Neutrophil (primary cell): ENCODE results near the gene FBN3.

ENCODE experiments used
- H3K27ac ChIP-seq: fragments of 200-600 bp; sonication (generic); 2 replicates; pipeline ENCODE4 v1.5.1; 2016; ENCODE audit warnings: mild to moderate bottlenecking, moderate library complexity
- H3K27me3 ChIP-seq: fragments of 200-600 bp; sonication (generic); 2 replicates; pipeline ENCODE4 v1.6.0; 2016; ENCODE audit warnings: mild to moderate bottlenecking
- H3K36me3 ChIP-seq: fragments of 200-600 bp; sonication (generic); 2 replicates; pipeline ENCODE4 v1.5.1; 2017
- H3K4me1 ChIP-seq, 2 experiments: fragments of 200-600 bp in 1 of 2; sonication (generic) in 1 of 2; 1 replicate in 1 of 2; 2 replicates in 1 of 2; pipeline versions ENCODE4 v1.5.1 to v1.6.1; 2013 to 2016; ENCODE audit warnings: low read depth in 1 of 2, low read length in 1 of 2, mild to moderate bottlenecking in 1 of 2, moderate library complexity in 1 of 2; ENCODE audit not compliant: control insufficient read depth in 1 of 2, insufficient read depth in 1 of 2
- H3K4me3 ChIP-seq, 2 experiments: fragments of 200-600 bp in 1 of 2; sonication (generic) in 1 of 2; 1 replicate in 1 of 2; 2 replicates in 1 of 2; pipeline ENCODE4 v1.5.1; 2013 to 2016; ENCODE audit warnings: low read depth in 1 of 2, low read length in 1 of 2, mild to moderate bottlenecking in 1 of 2, moderate library complexity in 1 of 2
- H3K9me3 ChIP-seq: fragments of 200-600 bp; sonication (generic); 2 replicates; pipeline ENCODE4 v1.5.1; 2016
- TF ChIP-seq, protein P1 (sequence below): fragments of 200-600 bp; sonication (generic); IDR thresholded peaks from 2 replicates; pipeline ENCODE4 v1.5.1; 2016; ENCODE audit warnings: antibody characterized with exemption

Gene FBN3

GRCh38 chr19:8129061-8129618 is 20.3 kb downstream of the FBN3 start:
- Histone ChIP-seq H3K4me3 (no peak overlapping the region), H3K27ac (no peak overlapping the region), H3K9me3 (no peaks in the 10 kb centered on the region), H3K36me3 (no peaks in the 10 kb centered on the region), H3K4me1 (no peaks in the 10 kb centered on the region), H3K27me3 (no peaks in the 10 kb centered on the region)
- TF ChIP-seq, protein P1, sequence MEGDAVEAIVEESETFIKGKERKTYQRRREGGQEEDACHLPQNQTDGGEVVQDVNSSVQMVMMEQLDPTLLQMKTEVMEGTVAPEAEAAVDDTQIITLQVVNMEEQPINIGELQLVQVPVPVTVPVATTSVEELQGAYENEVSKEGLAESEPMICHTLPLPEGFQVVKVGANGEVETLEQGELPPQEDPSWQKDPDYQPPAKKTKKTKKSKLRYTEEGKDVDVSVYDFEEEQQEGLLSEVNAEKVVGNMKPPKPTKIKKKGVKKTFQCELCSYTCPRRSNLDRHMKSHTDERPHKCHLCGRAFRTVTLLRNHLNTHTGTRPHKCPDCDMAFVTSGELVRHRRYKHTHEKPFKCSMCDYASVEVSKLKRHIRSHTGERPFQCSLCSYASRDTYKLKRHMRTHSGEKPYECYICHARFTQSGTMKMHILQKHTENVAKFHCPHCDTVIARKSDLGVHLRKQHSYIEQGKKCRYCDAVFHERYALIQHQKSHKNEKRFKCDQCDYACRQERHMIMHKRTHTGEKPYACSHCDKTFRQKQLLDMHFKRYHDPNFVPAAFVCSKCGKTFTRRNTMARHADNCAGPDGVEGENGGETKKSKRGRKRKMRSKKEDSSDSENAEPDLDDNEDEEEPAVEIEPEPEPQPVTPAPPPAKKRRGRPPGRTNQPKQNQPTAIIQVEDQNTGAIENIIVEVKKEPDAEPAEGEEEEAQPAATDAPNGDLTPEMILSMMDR, result no peak

GRCh38 chr19:8128551-8128950 is 20.8 kb downstream of the FBN3 start:
- H3K4me3 ChIP-seq, result no peak overlapping the region
- H3K4me1 ChIP-seq, result no peaks in the 10 kb centered on the region
- H3K27me3 ChIP-seq, result no peaks in the 10 kb centered on the region
- no peaks in the 10 kb centered on the region for H3K36me3 ChIP-seq
- no peak overlapping the region for H3K27ac ChIP-seq
- H3K9me3 ChIP-seq, result no peaks in the 10 kb centered on the region
- TF ChIP-seq, protein P1, result no peak

DNA sequence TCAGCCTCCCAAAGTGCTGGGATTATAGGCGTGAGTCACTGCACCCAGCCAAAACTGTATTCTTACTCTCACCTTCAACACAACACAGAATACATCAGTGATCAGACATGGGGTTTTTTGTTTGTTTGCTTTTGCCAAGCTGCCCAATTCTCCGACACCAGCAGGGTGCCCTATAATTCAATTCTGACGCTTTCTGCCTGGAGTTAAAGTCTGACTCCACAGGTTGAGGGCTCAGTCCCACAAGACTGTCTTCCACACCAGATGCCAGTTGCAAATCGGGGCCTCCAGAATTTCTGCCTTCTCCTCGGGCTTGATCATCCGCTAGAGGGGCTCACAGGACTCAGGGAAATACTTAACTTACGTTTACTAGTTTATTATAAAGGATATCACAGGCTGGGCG is 22.1 kb downstream of the FBN3 start:
- no peak overlapping the region for H3K4me3 ChIP-seq
- H3K9me3 ChIP-seq, result no peaks in the 10 kb centered on the region
- H3K27ac ChIP-seq, result no peak overlapping the region
- TF ChIP-seq, protein P1, result no peak
- H3K36me3 ChIP-seq, result no peaks in the 10 kb centered on the region
- no peaks in the 10 kb centered on the region for H3K4me1 ChIP-seq
- H3K27me3 ChIP-seq, result no peaks in the 10 kb centered on the region

- Histone ChIP-seq H3K4me1 (no peaks in the 10 kb centered on the region), H3K36me3 (no peaks in the 10 kb centered on the region), H3K9me3 (no peaks in the 10 kb centered on the region), H3K4me3 (no peak overlapping the region), H3K27me3 (no peaks in the 10 kb centered on the region), H3K27ac (no peak overlapping the region)
- TF ChIP-seq, protein P1, result no peak
Observed at GRCh38 chr19:8126511-8126910, 22.9 kb downstream of the FBN3 start.

DNA sequence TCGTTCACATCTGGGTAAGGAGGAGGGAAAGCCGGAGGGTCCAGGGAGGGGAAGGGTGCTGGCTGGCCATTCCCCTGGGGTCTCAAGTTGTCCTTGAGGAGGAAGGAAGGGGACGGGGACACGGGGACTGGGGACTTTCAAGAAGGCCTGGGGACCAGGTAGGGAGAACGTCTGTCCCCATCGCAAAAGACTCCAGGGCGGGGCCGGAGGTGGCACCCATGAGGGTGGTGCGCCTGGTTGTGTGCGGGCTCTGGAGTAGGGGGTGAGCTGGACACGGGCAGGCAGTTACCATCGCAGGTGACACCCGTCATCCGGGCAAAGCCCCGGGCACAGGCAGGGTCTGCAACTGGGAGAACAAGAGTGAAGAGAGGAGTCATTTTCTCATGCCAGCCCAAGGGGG is 23.4 kb downstream of the FBN3 start:
- no peak overlapping the region for H3K27ac ChIP-seq
- H3K4me3 ChIP-seq, result no peak overlapping the region
- H3K27me3 ChIP-seq, result no peaks in the 10 kb centered on the region
- H3K4me1 ChIP-seq, result no peaks in the 10 kb centered on the region
- TF ChIP-seq, protein P1, result no peak
- no peaks in the 10 kb centered on the region for H3K36me3 ChIP-seq
- no peaks in the 10 kb centered on the region for H3K9me3 ChIP-seq

DNA sequence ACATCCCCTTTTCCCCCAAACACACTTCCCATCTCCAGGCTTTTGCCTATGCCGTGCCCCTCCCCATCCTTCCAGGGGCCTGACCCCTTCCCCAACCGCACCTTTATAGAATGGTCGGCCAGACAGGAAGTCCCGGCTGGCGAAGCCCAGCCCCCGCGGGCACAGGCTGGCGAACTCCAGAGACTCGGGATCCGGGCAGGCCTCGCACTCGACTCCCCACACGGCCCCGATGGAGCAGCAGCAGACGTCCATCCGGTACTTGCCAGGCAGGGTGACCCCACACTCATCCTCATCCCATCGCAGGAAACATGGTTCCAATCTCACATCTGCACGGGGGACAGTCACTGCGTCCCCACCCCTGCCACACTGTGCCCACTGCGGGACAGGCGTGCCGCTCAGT is 25.7 kb downstream of the FBN3 start:
- TF ChIP-seq, protein P1, result no peak
- Histone ChIP-seq H3K4me3 (no peak overlapping the region), H3K27ac (no peak overlapping the region), H3K36me3 (no peaks in the 10 kb centered on the region), H3K9me3 (no peaks in the 10 kb centered on the region), H3K4me1 (no peaks in the 10 kb centered on the region), H3K27me3 (no peaks in the 10 kb centered on the region)
